ENCODE measurements around the gene FBXO45. TPM values are rescaled to one million over a fixed set of nuclear protein-coding genes. Genes with fewer than 3 reads are reported as not detected.
"Not testable (repeated sequence)": the region's sequence is repeated elsewhere in the genome, so short reads cannot be mapped to it uniquely, and the experiment has no call there.

Gene FBXO45
- polyA plus RNA-seq, 2 donors = 4.1 to 7.0 TPM

GRCh38 chr3:196585044-196585757 lies 16.7 kb downstream of the FBXO45 start:
- no peaks in the 10 kb centered on the region for H3K4me1 ChIP-seq (ENCODE audit: control insufficient read depth in 2 of 2, insufficient read depth in 2 of 2, low read length in 1 of 2)
- H3K27ac ChIP-seq (ENCODE audit: low read depth in 2 of 2, low read length in 1 of 2) = no peak overlapping the region
- no peaks in the 10 kb centered on the region for H3K27me3 ChIP-seq (ENCODE audit: control insufficient read depth in 1 of 2, insufficient read depth in 2 of 2, low read length in 2 of 2)
- H3K4me3 ChIP-seq (ENCODE audit: low read depth in 1 of 2, low read length in 2 of 2) = no peak overlapping the region
- H3K9me3 ChIP-seq (ENCODE audit: control insufficient read depth in 2 of 2, insufficient read depth in 1 of 2, low read depth in 1 of 2, low read length in 1 of 2) = no peaks in the 10 kb centered on the region
- H3K36me3 ChIP-seq (ENCODE audit: control insufficient read depth in 2 of 2, insufficient read depth in 2 of 2, low read length in 1 of 2) = peaks cover 0 to 8% of the 10 kb centered on the region in 2 donors
- 73 to 83% methylated on average over 3 of the region's 3 CpGs for WGBS, 2 donors

- WGBS, 2 donors = 79 to 90% methylated on average over 5 of the region's 5 CpGs
- Histone ChIP-seq H3K4me3 (ENCODE audit: low read depth in 1 of 2, low read length in 2 of 2) (no peak overlapping the region), H3K36me3 (ENCODE audit: control insufficient read depth in 2 of 2, insufficient read depth in 2 of 2, low read length in 1 of 2) (no peaks in the 10 kb centered on the region), H3K27ac (ENCODE audit: low read depth in 2 of 2, low read length in 1 of 2) (no peak overlapping the region), H3K9me3 (ENCODE audit: control insufficient read depth in 2 of 2, insufficient read depth in 1 of 2, low read depth in 1 of 2, low read length in 1 of 2) (no peaks in the 10 kb centered on the region), H3K4me1 (ENCODE audit: control insufficient read depth in 2 of 2, insufficient read depth in 2 of 2, low read length in 1 of 2) (no peaks in the 10 kb centered on the region), H3K27me3 (ENCODE audit: control insufficient read depth in 1 of 2, insufficient read depth in 2 of 2, low read length in 2 of 2) (no peaks in the 10 kb centered on the region)
Observed at GRCh38 chr3:196590279-196590678, 21.8 kb downstream of the FBXO45 start.

DNA sequence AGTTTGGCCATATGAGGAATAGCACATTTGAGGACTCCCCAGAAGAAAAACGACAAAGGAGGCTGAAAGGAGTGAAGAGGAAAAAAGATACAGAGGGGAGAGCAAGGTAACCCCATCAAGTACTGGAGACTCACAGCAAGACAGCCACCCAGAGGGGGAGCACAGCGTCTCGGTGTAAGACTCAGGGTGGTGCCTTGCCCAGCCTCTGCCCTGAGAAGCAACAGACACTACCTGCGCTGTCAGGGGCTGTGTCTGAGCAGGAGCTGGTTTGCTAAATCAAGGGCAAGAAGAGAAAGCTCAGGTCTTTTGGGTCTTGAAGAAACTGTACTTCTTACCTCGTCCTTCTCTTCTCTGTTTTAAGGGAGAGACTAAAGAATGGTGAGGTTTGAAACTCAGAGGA lies 27.9 kb downstream of the FBXO45 start:
- Histone ChIP-seq H3K27me3 (ENCODE audit: control insufficient read depth in 1 of 2, insufficient read depth in 2 of 2, low read length in 2 of 2) (no peaks in the 10 kb centered on the region), H3K9me3 (ENCODE audit: control insufficient read depth in 2 of 2, insufficient read depth in 1 of 2, low read depth in 1 of 2, low read length in 1 of 2) (no peaks in the 10 kb centered on the region), H3K4me1 (ENCODE audit: control insufficient read depth in 2 of 2, insufficient read depth in 2 of 2, low read length in 1 of 2) (no peaks in the 10 kb centered on the region), H3K36me3 (ENCODE audit: control insufficient read depth in 2 of 2, insufficient read depth in 2 of 2, low read length in 1 of 2) (no peaks in the 10 kb centered on the region), H3K27ac (ENCODE audit: low read depth in 2 of 2, low read length in 1 of 2) (no peak overlapping the region), H3K4me3 (ENCODE audit: low read depth in 1 of 2, low read length in 2 of 2) (no peak overlapping the region)
- 44 to 50% methylated on average over 5 of the region's 5 CpGs for WGBS, 2 donors

DNA sequence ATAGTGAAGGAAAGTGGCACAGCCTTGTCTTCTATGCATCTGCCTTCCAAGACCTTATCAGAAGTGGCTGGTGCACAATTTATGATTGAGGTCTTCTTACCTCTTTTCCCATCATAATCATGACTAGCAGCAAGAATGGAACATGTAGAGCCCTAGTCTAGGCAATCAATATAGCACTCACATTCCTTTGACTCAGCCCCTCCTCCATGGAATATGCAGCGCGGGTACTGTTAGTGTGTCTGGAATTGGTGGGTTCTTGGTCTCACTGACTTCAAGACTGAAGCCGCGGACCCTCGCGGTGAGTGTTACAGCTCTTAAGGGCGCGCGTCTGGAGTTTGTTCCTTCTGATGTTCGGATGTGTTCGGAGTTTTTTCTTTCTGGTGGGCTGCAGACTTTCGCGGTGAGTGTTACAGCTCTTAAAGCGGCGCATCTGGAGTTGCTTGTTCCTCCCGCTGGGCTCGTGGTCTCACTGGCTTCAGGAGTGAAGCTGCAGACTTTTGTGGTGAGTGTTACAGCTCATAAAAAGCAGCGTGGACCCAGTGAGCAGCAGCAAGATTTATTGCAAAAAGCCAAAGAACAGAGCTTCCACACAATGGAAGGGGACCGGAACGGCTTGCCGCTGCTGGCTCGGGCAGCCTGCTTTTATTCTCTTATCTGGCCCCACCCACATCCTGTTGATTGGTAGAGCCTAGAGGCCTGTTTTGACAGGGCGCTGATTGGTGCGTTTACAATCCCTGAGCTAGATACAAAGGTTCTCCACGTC lies 29.7 kb downstream of the FBXO45 start:
- H3K4me1 ChIP-seq (ENCODE audit: control insufficient read depth in 2 of 2, insufficient read depth in 2 of 2, low read length in 1 of 2); H3K36me3 ChIP-seq (ENCODE audit: control insufficient read depth in 2 of 2, insufficient read depth in 2 of 2, low read length in 1 of 2); H3K27ac ChIP-seq (ENCODE audit: low read depth in 2 of 2, low read length in 1 of 2); H3K27me3 ChIP-seq (ENCODE audit: control insufficient read depth in 1 of 2, insufficient read depth in 2 of 2, low read length in 2 of 2); H3K4me3 ChIP-seq (ENCODE audit: low read depth in 1 of 2, low read length in 2 of 2); H3K9me3 ChIP-seq (ENCODE audit: control insufficient read depth in 2 of 2, insufficient read depth in 1 of 2, low read depth in 1 of 2, low read length in 1 of 2): not testable (repeated sequence)
- 58 to 71% methylated on average over 25 of the region's 25 CpGs for WGBS, 2 donors

DNA sequence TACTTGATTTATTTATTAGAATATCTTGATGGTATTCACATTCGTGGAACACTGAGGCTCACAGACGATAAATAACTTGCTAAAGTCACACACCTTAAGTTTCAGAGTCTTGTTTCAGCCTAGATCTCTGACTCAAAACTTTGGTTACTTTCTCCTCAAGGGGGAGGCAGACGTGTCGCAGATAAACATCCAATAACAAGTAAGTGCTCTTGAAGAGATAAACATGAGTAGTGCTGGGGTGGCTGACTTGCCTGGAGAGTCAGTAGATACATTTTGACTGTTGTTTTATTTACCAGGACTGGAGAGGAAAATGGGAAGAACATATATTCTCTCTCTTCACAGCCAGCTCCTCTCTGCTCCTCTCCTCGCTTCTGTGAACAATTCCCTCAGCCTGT lies 31.3 kb downstream of the FBXO45 start:
- Histone ChIP-seq H3K9me3 (ENCODE audit: control insufficient read depth in 2 of 2, insufficient read depth in 1 of 2, low read depth in 1 of 2, low read length in 1 of 2) (no peaks in the 10 kb centered on the region), H3K27me3 (ENCODE audit: control insufficient read depth in 1 of 2, insufficient read depth in 2 of 2, low read length in 2 of 2) (no peaks in the 10 kb centered on the region), H3K36me3 (ENCODE audit: control insufficient read depth in 2 of 2, insufficient read depth in 2 of 2, low read length in 1 of 2) (no peaks in the 10 kb centered on the region), H3K4me3 (ENCODE audit: low read depth in 1 of 2, low read length in 2 of 2) (no peak overlapping the region), H3K27ac (ENCODE audit: low read depth in 2 of 2, low read length in 1 of 2) (no peak overlapping the region), H3K4me1 (ENCODE audit: control insufficient read depth in 2 of 2, insufficient read depth in 2 of 2, low read length in 1 of 2) (no peaks in the 10 kb centered on the region)
- WGBS, 2 donors = 67 to 71% methylated on average over 5 of the region's 5 CpGs

DNA sequence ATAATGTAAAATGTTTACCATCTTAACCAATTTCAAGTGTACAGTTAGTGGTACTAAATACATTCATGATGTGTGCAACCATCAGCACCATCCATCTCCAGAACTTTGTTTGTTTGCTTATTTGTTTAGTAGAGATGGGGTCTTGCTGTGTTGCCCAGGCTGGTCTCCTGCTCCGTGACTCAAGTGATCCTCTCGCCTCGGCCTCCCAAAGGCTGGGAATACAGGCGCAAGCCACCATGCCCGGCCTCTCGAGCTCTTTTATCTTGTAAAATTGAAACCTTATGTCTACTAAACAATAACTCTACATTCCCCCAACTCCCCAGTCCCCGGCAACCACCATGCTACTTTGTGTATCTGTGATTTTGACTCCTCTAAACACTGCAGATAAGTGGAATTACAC lies 31.9 kb downstream of the FBXO45 start:
- Histone ChIP-seq H3K4me1 (ENCODE audit: control insufficient read depth in 2 of 2, insufficient read depth in 2 of 2, low read length in 1 of 2) (no peaks in the 10 kb centered on the region), H3K9me3 (ENCODE audit: control insufficient read depth in 2 of 2, insufficient read depth in 1 of 2, low read depth in 1 of 2, low read length in 1 of 2) (no peaks in the 10 kb centered on the region), H3K27ac (ENCODE audit: low read depth in 2 of 2, low read length in 1 of 2) (no peak overlapping the region), H3K36me3 (ENCODE audit: control insufficient read depth in 2 of 2, insufficient read depth in 2 of 2, low read length in 1 of 2) (no peaks in the 10 kb centered on the region), H3K4me3 (ENCODE audit: low read depth in 1 of 2, low read length in 2 of 2) (no peak overlapping the region), H3K27me3 (ENCODE audit: control insufficient read depth in 1 of 2, insufficient read depth in 2 of 2, low read length in 2 of 2) (no peaks in the 10 kb centered on the region)
- 91 to 93% methylated on average over 7 of the region's 7 CpGs for WGBS, 2 donors

GRCh38 chr3:196602673-196603072 lies 34.2 kb downstream of the FBXO45 start:
- no peaks in the 10 kb centered on the region for H3K36me3 ChIP-seq (ENCODE audit: control insufficient read depth in 2 of 2, insufficient read depth in 2 of 2, low read length in 1 of 2)
- no peaks in the 10 kb centered on the region for H3K4me1 ChIP-seq (ENCODE audit: control insufficient read depth in 2 of 2, insufficient read depth in 2 of 2, low read length in 1 of 2)
- no peaks in the 10 kb centered on the region for H3K27me3 ChIP-seq (ENCODE audit: control insufficient read depth in 1 of 2, insufficient read depth in 2 of 2, low read length in 2 of 2)
- H3K9me3 ChIP-seq (ENCODE audit: control insufficient read depth in 2 of 2, insufficient read depth in 1 of 2, low read depth in 1 of 2, low read length in 1 of 2) = no peaks in the 10 kb centered on the region
- no peak overlapping the region for H3K4me3 ChIP-seq (ENCODE audit: low read depth in 1 of 2, low read length in 2 of 2)
- H3K27ac ChIP-seq (ENCODE audit: low read depth in 2 of 2, low read length in 1 of 2) = no peak overlapping the region
- WGBS, 2 donors = 93 to 94% methylated on average over 6 of the region's 6 CpGs

DNA sequence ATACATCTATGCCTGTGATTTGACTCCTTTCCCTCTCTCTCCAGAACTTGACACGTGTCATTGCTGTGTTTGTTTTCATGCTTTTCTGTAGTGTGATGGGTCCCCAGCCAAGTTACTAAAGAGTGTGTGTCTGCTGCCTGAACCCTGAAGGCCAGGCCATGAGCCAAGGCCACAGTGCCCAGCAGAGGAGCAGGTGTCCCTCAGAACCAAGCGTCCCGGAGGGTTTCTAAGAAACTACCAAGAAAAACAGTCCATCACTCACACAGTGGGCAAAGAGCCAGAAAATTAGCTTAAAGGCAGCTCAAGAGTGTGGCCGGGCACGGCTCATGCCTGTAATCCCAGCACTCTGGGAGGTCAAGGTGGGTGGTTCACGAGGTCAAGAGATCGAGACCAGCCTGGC lies 35.2 kb downstream of the FBXO45 start:
- 52 to 55% methylated on average over 7 of the region's 7 CpGs for WGBS, 2 donors
- Histone ChIP-seq H3K9me3 (ENCODE audit: control insufficient read depth in 2 of 2, insufficient read depth in 1 of 2, low read depth in 1 of 2, low read length in 1 of 2) (no peaks in the 10 kb centered on the region), H3K4me1 (ENCODE audit: control insufficient read depth in 2 of 2, insufficient read depth in 2 of 2, low read length in 1 of 2) (no peaks in the 10 kb centered on the region), H3K27me3 (ENCODE audit: control insufficient read depth in 1 of 2, insufficient read depth in 2 of 2, low read length in 2 of 2) (no peaks in the 10 kb centered on the region), H3K27ac (ENCODE audit: low read depth in 2 of 2, low read length in 1 of 2) (no peak overlapping the region), H3K36me3 (ENCODE audit: control insufficient read depth in 2 of 2, insufficient read depth in 2 of 2, low read length in 1 of 2) (no peaks in the 10 kb centered on the region), H3K4me3 (ENCODE audit: low read depth in 1 of 2, low read length in 2 of 2) (no peak overlapping the region)

DNA sequence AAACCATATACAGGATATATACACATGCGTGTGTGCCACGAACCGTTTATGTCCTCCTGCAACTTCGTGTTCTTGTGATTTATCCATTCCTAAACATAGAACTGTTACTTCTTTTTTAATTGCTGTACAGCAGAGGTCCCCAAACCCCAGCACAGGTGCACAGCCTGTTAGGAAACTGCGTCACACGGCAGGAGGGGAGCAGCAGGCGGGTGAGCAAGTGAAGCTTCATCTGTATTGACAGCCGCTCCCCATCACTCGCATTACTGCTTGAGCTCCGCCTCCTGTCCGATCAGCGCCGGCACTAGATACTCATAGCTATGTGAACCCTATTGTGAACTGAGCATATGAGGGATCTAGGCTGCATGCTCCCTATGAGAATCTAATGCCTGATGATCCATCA lies 36.1 kb downstream of the FBXO45 start:
- no peaks in the 10 kb centered on the region for H3K4me1 ChIP-seq (ENCODE audit: control insufficient read depth in 2 of 2, insufficient read depth in 2 of 2, low read length in 1 of 2)
- H3K36me3 ChIP-seq (ENCODE audit: control insufficient read depth in 2 of 2, insufficient read depth in 2 of 2, low read length in 1 of 2) = no peaks in the 10 kb centered on the region
- H3K27me3 ChIP-seq (ENCODE audit: control insufficient read depth in 1 of 2, insufficient read depth in 2 of 2, low read length in 2 of 2) = no peaks in the 10 kb centered on the region
- 43 to 47% methylated on average over 13 of the region's 13 CpGs for WGBS, 2 donors
- H3K4me3 ChIP-seq (ENCODE audit: low read depth in 1 of 2, low read length in 2 of 2) = no peak overlapping the region
- H3K9me3 ChIP-seq (ENCODE audit: control insufficient read depth in 2 of 2, insufficient read depth in 1 of 2, low read depth in 1 of 2, low read length in 1 of 2) = no peaks in the 10 kb centered on the region
- no peak overlapping the region for H3K27ac ChIP-seq (ENCODE audit: low read depth in 2 of 2, low read length in 1 of 2)

GRCh38 chr3:196608693-196609092 lies 40.2 kb downstream of the FBXO45 start:
- no peaks in the 10 kb centered on the region for H3K4me1 ChIP-seq (ENCODE audit: control insufficient read depth in 2 of 2, insufficient read depth in 2 of 2, low read length in 1 of 2)
- H3K4me3 ChIP-seq (ENCODE audit: low read depth in 1 of 2, low read length in 2 of 2) = no peak overlapping the region
- 94 to 97% methylated on average over 2 of the region's 2 CpGs for WGBS, 2 donors
- H3K27ac ChIP-seq (ENCODE audit: low read depth in 2 of 2, low read length in 1 of 2) = no peak overlapping the region
- no peaks in the 10 kb centered on the region for H3K36me3 ChIP-seq (ENCODE audit: control insufficient read depth in 2 of 2, insufficient read depth in 2 of 2, low read length in 1 of 2)
- H3K27me3 ChIP-seq (ENCODE audit: control insufficient read depth in 1 of 2, insufficient read depth in 2 of 2, low read length in 2 of 2) = no peaks in the 10 kb centered on the region
- no peaks in the 10 kb centered on the region for H3K9me3 ChIP-seq (ENCODE audit: control insufficient read depth in 2 of 2, insufficient read depth in 1 of 2, low read depth in 1 of 2, low read length in 1 of 2)

All from esophagus (tissue), 2 donors.